GM10847 (cell line): ENCODE results near the gene SBF1.

Experiments
- POLR2A ChIP-seq: IDR thresholded peaks from 2 replicates; pipeline ENCODE4 v1.6.1; 2011; ENCODE audit not compliant: insufficient read length; ENCODE audit errors: extremely low read depth

SBF1 gene

DNA sequence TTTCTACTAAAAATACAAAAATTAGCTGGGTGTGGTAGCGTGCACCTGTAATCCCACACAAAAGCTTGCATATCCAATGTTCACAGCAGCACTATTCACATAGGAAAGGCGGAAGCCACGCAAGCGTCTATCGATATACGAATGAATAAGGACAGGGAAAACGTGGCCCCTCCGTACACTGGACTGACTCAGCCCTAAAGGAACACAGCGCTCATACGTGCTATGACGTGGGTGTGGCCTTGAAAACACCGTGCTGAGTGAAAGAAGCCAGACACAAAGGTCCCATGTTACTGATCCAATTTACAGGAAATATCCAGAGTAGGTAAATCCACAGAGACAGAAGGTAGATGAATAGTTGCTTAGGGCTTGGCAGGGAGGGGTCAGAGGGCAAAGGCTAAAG is 25.6 kb upstream of the SBF1 start:
- TF ChIP-seq POLR2A, result no peak

DNA sequence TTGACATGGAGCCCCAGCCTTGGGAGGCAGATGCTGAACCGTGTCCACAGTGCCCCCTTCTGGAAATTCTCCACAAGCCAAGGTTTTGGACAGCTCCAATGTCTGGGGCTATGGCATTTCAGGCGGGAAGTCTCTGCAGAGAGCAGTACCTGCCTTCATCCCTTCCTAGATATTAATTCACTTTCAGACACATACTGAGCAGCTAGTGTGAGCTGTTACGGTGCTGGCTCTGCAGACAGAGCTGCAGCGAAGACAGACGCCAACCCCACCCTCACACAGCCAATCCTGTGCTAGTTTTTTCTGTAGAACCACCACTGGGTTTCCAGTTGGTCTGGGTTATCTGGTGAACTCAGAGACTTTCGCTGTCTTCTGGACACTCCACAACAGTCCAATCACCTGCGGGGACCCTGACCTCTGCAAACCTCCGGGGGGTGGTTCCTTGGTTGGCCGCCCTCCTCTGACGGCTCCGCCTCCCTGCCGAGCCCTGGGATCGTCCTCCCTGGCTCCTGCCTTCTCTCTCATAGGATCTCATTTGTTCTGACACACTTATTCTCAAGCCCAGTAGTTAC is 23.6 kb upstream of the SBF1 start:
- no peak for TF ChIP-seq POLR2A

DNA sequence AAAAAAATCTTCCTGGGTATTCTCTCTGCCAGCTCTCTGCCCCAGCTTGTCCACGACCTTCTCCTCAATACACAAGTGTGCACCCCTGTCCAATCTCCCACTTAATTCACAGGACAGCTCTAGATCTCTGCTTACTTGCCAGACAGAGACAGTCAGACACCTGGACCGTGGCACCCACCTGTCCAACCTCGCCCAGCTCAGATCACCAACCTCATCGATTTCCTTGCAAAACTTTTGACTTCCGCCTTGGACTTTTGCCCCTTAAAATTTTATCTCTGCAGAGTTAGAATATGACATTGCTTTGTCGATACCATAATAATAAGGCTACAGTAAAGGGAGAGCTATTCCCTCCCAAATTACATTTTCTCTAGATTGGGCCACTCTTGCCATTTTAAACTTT is 22.3 kb upstream of the SBF1 start:
- no peak for TF ChIP-seq POLR2A

DNA sequence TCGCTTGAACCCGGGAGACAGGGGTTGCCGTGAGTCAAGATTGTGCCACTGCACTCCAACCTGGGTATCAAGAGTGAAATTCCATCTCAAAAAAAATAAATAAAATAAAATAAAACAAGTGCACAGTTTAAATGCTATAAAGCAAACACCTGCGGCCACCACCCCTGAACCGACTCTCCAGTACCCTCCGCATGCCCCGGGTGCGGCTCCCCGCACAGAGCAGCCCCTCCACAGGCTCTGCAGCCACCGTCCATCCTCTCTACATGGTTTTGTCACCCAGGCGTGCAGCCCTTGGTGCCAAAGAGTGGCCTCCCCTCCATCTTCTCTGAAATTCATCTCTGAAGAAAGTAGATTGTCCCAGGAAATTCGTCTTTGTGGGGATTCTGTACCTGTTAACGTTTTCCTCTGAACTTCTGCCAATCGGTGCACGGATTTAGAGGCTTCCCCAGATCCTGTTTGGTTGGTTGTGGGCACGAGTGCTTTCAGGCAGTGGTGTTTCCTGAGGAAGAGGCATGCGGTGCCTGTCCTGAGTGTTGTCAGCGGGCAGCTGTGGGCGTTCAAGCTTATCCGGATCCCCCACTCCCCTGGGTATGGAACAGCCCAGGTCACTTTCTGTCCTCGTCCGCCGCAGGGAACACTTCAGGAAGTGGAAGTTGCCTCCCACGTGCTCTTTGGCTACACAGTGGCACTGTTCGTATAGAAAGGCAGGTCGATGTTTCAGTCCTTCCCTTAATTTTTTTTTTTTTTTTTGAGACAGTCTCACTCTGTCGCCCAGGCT is 15.9 kb upstream of the SBF1 start:
- no peak for TF ChIP-seq POLR2A

DNA sequence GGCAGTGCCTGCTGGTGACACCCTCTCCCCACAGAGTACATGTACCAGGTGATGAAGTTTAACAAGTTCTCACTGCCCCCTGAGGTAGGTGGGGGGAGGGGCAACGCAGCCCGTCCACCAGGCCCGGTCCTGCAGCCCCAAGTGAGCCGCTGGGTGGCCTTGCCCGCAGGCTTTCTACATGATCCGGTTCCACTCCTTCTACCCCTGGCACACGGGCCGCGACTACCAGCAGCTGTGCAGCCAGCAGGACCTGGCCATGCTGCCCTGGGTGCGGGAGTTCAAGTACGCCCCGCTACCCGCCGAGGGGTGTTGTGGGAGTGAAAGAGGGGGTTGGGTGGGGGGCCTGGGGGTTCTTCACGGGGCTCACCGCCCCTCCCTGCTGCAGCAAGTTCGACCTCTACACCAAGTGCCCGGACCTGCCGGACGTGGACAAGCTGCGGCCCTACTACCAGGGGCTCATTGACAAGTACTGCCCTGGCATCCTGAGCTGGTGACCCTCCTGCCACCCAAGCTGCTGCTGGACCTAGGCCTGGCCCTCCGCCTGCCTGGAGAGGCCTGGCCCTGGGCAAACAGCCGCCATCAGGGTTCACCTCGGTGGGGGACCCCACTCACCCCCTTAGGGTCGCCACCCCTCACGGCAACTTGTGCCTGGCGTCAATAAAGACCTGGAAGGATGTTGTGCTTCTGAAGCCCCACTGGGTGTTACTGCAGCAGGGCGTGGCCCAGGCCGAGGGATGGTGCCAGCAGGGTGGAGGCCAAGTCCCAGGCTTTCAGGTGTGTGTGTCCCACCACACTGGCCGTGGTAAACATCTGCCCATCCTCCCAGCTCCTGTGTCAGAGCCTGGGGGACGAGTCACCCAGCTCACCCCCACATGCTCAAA is 14.8 kb upstream of the SBF1 start:
- no peak for TF ChIP-seq POLR2A

DNA sequence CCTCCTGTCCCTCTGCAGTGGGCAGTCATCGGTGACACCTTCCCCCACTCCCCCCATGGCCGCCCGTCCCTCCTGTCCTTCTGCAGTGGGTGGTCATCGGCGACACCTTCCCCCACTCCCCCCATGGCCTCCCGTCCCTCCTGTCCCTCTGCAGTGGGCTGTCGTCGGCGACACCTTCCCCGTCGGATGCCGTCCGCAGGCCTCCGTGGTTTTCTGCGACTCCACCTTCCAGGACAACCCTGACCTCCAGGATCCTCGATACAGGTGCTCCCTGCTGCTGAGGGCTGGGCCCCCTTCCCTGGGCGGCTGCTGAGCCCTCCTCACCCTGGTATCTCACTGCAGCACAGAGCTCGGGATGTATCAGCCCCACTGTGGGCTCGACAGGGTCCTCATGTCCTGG is 14.1 kb upstream of the SBF1 start:
- TF ChIP-seq POLR2A, result no peak

DNA sequence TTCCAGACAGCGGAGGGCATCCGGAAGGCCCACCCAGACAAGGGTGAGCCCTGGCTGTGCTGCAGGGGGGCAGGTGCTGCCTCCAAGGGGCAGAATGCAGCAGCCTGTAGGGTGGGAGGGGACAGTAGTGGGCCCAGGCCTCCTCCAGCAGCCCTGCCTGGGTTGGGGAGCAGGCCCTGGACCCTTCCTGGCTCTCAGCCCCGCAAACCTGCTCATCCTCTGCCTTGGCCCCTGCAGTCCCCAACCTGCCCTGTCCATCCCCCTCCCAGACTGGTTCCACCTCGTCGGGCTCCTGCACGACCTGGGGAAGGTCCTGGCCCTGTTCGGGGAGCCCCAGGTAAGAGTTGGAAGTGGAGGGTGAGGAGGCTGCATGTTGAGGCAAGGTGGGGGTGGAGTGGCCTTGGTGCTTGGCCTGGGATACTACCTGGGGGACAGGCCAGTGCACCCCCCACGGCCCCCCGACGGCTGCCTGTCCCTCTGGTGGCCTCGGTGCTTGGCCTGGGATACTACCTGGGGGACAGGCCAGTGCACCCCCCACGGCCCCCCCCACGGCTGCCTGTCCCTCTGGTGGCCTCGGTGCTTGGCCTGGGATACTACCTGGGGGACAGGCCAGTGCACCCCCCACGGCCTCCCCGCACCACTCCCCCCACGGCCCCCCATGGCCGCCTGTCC is 13.3 kb upstream of the SBF1 start:
- no peak for TF ChIP-seq POLR2A

DNA sequence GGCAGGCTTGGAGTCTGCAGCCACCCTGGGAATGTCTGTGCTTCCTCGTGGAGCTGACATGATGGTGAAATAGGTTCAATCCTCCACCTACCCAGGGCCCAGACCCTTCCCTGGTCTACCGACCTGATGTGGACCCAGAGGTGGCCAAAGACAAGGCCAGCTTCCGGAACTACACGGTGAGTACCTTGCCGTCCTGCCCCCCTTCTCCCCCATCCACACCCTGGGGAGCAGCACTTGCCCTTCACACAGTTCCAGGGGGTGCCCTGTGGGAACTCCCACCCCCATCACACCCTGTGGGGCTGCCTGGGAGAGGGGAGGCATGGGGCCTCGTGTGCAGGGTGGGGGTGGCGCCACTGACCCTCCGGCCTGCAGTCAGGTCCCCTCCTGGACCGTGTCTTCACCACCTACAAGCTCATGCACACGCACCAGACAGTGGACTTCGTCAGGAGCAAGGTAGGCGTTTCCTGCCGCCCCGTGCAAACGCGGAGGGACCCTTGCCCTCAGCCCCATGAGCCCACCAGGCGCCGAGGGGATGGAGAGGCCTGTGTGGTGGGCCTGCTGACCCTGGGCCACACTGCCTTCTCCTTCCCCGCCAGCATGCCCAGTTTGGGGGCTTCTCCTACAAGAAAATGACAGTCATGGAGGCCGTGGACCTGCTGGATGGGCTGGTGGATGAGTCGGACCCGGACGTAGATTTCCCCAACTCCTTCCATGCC is 12.6 kb upstream of the SBF1 start:
- TF ChIP-seq POLR2A, result no peak

DNA sequence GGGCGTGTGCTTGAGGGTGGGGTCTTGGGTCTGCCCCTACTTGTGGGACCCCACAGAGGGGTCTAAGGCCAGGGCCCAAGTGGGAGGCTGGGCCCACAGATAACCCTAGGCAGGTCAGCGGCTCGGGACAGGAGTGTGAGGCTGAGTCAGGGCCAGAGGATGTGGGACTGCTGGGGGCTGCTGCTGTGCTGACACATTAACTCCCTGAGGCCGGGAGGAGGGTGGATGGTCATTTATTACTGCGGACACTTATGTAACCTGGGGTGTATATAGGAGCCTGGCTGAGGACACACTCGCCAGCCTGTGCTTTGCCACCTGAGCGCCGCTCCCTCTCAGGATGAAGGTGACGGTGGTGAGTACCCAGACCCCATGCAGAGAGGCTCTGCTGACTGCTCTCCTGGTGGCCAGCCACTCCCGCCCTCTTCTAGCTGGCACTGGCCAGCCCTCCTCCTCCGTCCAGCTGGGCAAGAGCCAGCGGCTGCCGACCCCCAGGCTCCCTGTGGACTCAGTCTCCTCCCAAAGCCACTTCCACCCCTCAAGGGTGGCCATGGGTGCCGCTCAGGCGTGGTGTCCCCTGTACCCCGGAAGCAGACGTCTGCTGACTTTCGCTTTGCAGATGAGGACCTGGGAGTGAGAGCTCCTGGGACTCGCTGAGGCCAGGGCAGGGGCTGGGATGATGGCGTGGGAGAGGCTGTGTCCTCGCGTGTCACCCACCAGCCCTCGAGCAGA is 11.9 kb upstream of the SBF1 start, which contains the start of gene MIOX:
MIOX (plus strand) TSS at position 299 of the 729 bp plus-strand sequence; CDS start at position 338, 39 bp downstream.
- no peak for TF ChIP-seq POLR2A

DNA sequence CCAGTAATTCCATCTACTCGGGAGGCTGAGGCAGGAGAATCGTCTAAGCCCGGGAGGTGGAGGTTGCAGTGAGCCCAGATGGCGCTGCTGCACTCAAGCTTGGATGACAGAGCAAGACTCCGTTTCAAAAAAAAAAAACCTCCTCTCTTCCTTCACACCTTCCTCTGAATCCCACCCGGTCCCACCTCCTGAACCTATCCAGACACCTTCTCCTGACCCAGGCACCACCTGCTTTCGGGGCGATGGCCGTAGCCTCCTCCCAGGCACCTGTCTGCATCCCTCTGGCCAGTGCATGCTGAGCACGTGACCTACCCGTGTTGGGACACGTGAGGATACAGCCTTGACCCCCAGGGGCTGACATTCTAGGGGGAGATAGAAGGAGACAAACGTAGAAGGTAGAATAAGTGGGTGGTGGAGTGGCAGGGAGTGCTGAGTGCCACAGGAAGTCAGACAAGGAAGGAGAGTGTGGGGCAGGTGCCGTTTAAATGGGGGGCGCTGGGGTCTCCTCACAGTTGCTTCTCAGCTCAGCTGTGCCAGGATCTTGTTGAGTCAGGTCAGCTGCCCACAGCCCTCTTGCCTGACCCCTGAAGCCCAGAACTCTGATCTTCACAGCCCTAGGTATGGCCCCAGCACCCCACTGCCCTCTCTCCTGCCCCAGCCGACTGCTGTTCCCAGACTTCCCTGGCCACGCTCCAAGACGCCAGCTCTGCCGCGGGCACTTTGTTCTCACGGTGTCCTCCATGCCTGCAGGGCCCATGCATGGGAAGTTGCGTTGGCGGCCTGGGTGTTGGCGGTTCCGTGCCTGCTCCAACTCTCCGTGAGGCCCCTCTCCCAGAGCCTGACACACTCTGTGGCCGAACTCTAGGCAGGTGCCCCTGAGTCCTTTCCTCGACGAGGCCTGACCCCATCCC is 10.6 kb upstream of the SBF1 start:
- no peak for TF ChIP-seq POLR2A

DNA sequence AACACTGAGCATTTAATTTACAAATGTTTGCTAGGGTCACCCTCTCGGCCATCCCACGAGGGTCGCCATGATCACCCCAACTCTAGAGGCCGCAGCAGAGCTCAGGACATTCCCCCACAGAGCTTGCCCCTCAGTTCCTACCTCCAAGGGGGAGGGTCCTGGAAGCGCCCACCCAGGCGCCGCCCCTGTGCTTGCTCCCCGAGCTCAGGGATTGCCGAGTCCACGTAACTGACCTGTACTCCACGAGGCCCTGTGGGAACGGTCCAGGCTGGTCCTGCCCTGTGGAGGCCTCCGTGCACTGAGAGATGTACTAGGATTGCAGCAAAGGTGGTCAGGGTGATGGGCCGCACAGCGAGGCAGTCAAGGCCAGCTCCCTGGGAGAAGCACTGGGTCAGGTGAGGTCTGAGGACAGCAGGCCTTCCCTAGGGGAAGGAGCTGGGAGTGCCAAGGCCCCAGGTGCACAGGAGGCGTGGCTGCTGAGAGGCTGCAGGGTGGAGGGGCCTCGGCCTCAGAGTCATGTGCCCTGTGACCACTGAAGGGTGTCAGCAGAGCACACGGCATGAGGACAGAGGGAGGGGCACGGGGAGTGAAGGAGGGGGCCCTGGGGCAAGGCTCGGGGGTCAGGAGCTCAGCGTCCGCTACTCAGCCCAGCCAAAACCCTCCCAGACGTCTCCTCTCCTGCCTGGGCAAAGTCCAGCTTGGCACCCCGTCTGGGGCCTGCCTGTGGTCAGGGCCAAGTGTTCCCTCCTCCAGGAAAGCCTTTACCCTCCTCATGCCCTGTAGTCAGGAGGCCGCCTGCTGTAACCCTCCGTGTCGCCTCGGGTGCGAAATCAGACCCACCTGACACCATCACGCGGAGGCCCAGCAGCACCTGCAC is 9.4 kb upstream of the SBF1 start:
- TF ChIP-seq POLR2A, result no peak

DNA sequence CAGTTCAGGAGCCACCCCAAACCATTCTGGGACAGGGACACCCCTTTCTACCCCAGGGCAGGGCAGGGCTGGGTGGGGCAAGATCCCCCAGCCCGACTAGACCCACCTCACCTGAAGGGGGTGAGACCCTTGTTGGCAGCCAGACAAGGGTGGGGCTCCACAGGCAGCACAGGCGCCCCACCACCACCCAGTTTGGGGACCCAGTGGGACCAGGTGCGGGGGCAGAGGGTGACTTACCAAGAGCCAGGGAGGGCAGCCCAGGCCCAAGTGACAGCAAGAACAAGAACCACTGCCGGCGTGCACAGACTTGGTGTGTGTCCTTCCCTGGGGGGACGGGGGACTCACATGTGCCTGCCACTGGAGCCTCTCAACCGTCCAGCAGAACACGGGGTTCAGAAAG is 8.7 kb upstream of the SBF1 start:
- TF ChIP-seq POLR2A, result no peak

DNA sequence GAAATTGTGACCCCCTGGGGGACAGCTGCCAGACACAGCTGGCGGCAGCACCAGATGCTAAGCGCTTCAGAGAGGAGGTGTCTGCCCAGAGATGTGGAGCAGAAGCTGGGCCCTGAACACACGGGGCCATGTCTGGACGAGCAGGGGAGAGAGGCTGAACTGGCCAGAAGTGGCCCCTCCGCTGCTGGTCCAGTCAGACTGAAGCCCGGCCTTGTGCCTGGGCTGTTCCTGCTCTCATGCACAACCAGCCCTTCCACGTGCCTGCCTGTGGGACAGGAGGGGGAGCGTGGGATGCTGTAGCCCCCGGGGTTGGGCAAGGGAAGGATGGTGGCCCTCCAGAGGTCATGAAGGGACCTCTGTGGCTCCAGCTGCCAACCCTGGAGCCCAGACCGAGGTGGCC is 8.3 kb upstream of the SBF1 start:
- TF ChIP-seq POLR2A, result no peak
